ENCODE data around the gene SMTNL2. TPM values are rescaled to one million over a fixed set of nuclear protein-coding genes. Genes with fewer than 3 reads are reported as not detected.

The SMTNL2 gene
- total RNA-seq, 1 donor from 2014 or later: 0.56 TPM

DNA sequence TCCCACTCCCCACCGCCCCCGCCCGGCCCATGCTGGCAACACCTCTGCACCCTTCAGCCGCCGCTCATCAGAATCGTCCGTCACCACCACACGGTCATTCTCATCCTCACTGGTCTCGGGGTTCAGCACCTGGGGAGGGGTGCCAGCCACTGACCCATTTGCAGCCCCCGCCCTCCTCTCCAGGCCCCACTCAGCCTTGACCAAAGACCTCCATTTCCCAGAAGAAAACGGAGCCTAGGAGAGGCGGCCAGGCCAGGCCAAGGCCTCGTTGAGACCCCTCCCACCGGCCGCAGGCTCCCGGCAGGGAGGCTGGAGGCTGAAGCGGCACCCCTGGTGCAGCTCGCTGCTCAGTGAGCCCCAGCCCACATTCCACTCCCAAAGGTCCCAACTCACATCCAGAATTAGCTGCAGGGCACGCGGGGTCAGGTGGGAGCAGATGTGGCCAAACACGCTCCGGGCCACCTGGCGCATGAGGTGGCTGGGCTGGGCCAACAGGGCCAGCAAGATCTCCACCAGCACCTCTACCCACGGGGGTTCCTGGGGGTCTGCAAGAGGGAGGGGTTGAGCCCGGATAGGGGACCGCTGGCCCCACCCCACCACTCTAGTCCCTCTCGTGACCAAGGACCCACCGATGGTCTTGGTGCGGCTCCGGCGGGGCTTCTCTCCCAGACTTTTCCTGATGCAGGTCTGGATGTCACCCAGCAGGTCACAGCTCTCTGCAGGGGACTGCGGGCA, 38.9 kb upstream of the SMTNL2 start:
- no peak for ATAC-seq

DNA sequence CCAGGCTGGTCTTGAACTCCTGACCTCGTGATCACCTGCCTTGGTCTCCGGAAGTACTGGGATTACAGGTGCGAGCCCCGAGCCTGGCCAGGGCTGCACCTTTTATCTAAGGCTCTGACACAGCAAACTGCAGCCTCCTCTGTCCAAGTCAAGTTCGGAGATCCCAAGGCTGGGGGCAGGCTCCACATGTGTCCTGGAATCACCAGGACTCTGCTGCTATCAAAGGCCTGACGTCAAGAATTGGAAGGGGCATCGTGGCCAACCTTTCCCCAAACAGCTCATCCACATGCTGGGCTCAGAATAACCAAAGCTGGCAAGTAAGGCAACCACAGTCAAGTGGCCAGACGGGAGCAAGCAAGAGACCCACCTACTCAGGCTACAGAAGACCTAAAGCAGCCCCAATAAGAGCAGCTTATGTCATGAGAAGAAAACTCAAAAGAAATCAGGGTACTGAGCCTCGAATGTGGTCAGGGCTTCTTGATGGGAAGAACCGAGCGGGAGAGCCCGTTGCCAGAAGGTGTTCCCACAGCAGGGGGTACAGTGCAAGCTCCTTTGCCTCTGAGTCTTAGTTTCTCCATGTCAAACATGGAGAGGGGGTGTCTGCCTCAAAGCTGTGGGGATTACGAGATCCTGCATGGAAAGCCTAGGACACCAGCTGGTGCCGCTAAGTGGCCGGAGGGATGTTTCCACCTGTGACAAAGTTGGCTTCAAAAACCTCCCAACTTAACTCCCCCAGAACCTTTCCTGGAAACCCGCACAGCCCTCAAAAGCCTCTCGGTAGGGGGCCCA, 37.0 kb upstream of the SMTNL2 start:
- ATAC-seq: no peak

DNA sequence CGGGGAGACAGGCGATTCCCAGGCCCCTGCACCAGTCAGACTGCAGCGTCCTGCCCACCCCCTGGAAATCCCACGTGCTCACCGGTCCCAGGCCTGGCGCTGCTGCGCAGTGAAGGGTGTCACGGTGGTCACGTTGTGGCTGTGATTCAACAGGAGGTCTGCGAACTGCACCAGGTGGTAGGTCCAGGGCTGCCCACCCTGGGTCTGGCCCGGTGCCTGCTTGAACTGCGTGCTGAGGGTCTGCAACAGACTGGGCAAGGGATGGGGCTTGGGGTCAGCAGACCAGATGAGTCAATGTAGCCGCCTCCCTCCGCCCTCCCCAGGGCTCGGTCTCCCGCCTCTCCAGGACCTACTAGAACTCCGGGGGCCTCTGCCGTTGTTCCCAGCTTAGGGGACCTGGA, 36.3 kb upstream of the SMTNL2 start:
- ATAC-seq: no peak

DNA sequence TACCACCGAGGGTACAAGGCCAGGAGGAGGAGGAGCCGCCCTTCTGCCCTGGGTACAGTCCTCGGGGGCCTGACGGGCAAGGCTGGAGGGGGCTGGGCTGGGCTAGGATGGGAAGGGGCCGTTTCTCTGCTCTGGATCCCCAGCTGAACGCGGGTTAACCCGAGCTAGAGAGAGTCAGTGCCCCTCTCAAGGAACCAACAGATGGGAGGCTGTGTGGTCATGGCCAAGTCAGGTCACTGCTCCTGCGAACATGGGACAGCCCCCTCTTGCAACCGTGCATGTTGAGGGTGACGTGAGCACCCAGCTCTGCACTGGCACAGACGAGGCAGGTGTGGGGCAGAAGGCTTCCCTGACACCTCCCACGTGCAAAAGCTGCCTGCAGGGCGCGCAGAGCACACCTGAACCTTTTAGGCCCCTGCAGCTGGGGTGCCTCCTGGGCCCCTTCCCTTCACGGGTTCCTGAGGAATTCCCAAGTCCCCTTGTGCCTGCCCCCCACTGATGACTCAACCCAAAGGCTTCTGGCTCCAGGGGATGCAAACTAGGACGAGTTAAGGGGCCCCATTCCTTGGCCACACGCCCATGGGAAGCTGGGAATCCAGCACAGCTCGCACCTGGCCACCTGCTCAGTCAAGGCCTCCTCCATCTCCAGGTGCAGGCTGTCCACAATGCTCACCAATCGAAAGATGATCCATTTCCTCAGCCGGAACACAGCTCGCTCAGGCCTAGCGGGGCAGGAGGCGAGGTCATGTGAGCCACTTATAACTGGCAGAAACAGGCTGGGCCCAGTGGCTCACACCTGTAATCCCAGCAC, 35.4 kb upstream of the SMTNL2 start:
- ATAC-seq: no peak

DNA sequence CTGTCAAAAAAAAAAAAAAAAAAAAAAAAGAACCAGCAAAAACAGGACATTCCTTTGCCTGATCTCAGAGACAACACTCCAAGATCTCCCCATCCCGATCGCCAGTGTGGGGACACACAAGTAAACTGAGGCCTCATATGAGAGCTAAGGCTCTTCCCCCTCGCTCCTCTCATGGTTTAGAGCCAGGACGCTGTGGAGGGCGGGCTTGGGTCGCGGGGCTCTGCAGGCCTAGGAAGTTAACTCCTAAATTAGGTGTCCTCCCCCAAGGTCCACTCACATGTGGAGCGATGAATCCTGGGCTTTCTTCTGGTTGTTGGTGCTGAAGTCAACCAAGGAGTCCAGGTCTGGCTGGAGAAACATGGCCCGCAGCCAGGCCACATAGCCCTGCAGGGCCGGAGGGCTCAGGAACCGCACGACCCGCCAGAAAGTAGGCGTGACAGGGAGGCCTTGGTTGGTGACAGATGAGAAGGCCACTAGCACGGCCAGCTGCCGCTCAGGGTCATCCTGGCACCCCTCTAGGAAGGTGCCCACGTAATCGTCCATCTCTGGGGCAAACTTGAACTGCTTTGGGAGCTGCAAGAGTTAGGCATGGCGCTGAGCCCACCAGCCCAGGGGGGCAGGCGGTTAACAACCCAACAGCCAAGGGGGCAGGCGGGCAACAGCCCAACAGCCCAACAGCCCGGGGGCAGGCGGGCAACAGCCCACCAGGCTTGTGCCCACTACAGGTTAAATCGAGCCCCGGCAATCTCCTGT, 34.4 kb upstream of the SMTNL2 start:
- no peak for ATAC-seq

DNA sequence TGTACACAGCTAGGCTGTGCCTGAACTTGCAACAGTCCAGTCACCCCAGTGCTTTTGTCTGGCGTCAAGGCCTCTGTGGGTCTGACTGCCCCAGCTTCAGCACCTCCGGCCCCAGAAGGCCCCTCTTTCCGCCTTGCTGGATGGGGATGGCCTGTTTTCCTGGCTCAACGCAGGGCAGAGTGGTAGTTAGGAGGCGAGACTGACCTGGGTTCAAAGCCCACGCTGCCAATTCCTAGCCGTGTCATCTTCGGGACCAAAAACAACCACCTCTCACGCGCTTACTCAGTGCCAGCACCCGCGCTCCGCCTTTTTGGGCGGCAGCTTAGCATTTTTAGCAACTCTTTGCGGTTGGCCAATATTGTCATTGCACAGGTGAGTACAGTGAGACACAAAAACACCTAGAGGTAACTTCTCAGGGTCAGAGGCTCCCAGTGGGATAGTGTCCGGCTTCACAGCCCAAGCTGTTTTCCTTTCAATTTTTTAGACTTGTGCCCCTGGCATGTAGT, 33.7 kb upstream of the SMTNL2 start:
- no peak for ATAC-seq

DNA sequence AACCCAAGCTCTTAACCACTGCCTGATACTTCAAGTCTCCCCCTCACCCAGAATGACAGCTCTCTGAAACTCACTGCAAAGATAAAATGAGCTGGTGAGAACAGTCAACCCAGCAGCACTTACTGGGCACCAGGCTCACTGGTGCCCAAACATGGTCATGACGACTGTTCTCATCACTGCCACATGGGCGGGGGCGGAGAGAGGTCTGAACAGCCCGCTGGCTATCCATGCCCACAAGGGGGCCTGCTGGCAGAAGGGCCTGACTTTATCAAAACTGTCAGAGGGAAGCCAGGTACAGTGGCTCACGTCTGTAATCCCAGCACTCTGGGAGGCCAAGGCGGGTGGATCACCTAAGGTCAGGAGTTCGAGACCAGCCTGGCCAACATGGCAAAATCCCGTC, 33.2 kb upstream of the SMTNL2 start:
- ATAC-seq: no peak

DNA sequence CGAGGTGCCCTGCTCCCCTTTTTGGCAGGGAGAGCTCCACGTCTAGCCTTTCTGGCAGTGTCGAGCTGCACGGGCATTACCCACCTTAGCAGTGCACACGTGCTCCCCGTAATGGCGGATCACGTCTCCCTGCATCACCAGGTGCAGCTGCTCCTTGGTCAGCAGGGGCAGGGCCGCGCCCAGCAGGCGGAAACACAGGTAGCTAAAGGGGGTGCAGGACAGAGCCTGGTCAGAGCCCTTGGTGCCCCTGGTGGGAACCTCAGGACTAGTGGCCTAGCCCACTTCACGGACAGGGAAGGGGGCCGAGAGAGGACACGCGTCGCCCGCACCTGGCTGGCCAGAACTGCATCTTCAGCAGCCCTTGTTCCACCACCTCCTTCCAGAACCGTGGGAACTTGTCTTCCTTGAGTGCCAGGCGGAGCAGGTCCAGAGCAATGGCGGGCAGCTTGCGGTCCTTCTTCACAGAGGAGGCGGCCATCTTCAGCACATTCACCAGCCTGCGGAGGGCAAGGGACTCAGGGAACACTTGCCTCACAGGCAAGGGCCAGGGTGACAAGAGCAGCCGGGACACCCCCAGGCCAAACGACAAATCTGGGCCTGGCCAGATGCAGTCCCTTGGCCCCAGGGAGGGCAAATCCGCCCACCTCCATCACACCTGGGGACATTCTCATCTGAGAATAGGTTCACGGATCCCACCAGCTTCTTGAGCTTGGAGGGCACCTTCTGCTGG, 32.4 kb upstream of the SMTNL2 start:
- no peak for ATAC-seq

DNA sequence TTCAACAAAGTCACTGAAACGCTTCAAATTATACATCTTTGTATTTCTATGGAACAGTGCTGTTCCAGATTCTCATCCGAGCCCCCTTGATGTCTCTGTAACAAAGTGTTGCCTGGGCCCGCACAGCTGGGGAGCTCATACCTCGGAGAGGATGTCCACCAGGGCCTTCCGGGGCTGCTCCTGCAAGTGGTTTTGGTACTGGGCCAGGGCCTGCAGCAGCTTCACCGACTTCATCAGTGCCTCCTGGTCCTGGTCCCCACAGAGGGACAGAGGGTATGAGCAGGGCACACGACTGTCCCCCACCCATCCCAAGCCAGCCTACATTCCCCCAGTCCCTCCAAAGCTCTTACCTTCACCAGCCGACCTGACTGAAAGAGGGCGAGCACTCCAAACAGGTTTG, 30.7 kb upstream of the SMTNL2 start:
- no peak for ATAC-seq

DNA sequence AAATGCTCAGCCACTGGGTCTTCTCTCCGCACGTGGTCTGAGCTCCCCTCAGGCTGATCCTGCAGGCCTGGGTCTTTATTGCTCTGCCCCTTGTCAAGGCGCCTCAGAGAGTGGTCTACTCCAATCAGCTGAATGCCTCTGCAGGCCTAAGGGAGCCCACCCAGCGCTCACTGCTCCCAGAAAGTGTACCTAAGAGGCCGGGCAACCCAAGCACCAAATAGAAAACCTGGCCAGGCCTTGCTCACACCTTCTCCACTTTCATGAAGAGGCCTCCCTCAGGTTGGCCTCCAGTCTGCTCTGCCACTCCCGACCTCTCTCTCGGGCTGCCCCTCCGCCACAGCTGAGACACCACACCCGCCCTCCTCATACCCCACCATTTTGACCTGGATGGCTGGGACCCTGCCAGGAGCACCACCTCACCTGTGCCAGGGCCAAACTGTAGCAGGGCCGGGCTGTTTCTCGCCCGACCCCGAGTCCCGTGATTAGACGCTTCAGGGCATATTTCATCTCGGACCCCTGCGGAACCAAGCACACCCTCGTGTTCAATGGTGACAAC, 29.8 kb upstream of the SMTNL2 start:
- peak; percentile 4 for ATAC-seq

DNA sequence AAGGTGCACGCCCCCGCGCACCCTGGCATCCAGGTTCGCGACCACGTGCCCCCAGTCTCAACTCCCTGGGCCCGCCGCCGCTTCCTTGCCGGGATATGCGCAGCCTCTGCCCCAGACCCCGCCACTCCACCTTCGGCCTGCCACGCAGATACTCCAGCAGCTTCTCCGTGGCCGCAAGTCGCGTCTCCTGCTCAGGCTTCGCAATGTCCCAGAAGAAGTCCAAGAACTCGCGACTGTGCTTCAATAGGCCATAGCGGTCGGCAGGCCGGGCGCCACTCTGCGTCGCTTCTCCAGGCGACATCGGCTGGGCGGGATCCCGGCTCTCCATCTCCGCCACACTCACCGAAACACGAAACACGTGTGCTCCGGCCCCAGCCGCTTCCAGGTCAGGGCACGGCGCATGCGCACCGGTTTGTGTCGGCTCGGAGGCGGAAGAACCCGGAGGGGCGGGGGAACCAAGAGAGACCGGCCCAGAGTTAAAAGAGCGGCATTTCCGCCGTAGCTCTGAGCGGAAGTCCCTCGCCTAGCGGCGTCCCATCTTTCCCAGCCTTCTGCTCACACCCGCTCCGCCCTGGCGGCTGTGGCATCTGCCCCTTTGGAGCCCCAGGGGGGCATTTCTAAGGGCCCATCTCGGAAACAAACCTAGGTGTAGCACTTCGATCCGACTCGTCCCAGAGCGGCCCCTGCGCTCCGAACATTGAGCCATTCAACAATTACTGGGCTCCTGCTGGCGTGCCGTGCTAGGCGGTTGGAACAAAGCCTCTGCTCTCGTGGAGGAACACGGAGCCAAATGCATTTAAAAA, 29.1 kb upstream of the SMTNL2 start, which contains the start of gene MYBBP1A:
TSS of gene MYBBP1A (minus strand) at position 388 of the 803 bp plus-strand sequence. CDS start at position 328, 60 bp downstream.
- peak; percentile 81 for ATAC-seq

DNA sequence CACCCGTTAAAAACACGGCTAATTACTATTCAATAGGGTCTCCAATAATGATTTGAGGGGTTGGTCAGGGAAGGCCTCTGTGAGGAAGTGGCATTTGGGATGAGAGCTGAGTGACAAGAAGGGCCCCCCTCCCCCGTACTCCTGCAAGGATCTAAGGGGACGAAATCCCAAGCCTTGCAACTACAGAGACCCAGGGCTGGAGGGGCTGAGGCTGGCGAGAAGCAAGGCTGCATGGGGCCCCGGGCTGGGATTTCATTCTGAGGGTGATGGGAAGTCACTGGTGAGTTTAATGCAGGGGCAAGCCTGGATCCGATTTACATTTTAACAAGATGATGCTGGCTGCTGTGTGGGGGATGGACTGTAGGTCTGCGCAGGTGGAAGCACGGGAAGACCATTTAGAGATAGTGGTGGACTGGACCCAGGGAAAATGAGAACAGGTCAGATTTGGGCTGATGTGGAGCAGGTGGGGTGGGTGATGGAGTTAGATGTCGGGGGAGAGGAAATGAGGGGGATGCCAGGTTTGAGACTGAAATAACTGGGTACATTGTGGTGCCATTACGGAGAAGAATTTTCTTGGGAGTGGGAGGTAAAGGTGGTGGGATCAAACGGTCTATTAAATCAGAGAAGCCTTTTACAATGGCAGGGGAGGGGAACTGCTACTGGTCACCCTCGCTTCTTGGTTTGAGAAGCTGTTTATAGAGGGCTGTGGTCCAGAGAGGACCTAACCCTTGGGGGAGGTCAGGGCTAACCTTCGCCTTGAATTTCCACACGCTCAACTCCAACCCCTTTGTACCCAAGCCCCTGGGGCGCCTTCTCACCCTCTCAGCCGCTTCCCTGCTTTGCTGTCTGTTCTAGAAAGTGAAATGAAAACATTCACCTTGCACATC, 28.2 kb upstream of the SMTNL2 start:
- ATAC-seq: no peak

DNA sequence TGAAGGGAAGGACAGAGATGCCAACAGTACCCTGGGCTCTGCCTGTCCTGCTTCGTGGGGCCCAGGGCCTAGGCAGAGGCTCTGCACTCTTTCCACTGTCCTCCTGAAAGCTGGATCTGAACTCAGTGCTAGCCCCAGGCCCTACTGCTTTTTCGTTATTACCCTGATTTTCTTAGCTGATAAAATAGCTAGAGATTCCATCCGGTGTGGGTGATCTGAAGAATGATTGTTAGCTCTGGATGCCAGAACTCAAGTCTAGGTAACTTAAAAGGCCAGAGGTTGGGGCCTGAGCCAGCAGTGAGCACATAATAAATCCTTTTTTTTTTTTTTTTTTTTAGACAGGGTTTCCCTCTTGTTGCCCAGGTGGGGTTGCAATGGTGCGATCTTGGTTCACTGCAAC, 27.3 kb upstream of the SMTNL2 start:
- no peak for ATAC-seq

DNA sequence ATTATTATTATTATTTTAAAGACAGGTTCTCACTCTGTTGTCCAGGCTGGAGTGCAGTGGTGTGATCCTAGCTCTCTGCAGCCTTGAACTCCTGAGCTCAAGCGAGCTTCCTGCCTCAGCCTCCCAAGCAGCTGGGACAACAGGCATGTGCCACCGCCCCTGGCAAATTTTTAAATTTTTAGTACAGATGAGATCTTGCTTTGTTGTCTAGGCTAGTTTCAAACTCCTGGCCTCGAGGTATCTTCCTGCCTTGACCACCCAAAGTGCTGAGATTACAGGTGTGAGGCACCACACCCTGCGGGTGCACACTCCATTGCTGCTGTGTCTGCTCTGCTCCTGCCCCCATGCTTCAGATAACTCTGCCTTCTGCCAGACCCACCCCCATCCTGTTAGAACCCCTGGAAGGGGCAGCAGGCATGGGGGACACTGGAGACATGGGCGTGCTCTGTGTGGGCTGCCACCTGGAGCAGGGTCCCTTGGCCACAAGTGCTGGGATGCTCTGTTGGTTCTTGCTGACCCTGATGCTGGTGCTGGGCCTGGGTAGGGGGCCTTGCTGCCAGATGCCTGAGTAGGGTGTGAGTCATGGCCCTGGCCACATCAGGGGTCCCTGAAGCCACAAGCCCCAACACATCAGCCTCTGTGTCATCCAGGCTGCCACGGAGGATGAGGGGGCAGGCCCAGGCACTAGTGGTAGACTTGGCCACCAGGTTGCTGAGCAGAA, 26.5 kb upstream of the SMTNL2 start:
- ATAC-seq: no peak

DNA sequence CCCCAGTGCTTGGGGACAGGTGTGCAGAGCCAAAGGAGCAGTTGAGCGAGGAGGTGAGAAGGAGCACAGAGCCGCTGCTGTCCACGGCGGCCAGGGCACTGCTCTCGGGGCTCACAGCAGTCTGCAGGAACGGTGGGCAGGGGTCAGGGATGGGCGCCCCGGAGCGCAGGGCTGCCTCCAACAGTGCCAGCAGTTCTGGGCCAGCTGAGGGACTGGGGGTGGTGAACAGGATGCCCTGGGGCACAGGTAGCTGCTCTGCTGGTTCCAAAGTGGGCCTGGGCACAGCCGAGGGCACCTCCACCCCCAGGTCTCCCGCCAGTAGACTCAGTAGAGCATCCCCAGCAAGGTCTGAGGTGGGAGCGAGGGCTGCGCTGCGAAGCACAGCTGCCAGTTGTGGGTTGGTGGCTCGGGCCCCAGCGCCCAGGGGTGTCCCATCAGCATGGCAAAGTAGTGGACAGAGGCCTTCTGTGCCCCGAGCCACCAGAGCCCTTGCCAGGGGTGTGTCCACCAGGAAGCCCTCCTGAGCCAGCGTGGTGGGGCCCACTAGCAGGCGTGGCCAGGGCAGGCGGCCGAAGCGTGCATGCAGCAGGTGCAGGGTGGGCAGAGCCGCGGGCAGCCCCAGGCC, 25.9 kb upstream of the SMTNL2 start:
- ATAC-seq: no peak

DNA sequence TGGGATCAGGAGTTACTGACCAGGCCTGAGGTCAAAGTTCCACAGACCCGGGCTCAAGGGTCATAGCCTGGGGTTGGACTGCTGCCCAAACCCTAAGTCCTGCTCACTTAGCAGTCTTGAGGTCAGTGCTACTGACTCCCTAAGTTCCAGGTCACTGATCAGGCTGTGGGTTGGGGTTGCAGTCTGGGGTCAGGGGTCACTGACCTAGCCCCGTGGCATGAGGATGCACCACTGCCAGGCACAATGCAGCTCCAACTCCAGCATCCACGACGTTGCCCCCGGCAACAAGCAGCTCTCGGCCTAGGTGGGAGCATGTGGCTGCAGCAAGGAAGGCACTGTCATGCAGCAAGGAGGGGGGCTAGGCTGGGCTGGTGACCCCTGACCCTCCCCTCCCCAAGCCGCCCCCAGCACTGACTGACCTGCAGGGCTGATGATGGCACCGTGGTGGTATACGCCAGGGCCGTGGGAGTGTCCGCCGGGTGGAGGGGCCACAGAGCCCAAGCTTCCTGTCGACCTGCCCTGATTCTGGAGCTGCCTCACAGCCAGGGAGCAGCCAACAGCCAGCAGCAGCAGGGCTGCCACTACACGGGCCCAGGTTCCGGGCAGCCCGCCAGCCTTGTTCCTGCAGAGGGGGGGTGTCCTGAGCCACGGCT, 25.1 kb upstream of the SMTNL2 start:
- peak; percentile 0 for ATAC-seq

DNA sequence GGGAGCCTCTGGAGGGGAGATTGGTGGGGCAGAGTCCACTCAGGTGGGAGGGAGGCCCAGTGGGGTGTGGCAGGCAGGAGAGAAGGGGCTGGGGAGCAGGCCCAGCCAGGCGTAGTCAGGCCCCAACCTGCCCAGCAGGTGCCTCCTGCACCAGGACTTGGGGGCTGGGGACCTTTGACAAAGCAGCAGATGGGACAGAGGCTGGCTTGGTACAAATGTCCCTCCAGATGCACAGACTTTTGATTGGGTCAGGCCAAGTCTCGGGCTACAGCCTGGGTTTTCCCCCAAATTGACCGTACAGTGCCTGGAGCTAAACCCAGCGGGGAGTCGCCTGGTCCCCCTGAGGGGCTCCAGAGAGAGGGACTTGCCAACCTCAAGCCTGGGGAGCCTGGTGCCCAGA, 24.4 kb upstream of the SMTNL2 start:
- ATAC-seq: peak; percentile 42

All from esophagus mucosa (tissue), 1 donor.